ENCODE results near the gene WWOX.

The WWOX gene

DNA sequence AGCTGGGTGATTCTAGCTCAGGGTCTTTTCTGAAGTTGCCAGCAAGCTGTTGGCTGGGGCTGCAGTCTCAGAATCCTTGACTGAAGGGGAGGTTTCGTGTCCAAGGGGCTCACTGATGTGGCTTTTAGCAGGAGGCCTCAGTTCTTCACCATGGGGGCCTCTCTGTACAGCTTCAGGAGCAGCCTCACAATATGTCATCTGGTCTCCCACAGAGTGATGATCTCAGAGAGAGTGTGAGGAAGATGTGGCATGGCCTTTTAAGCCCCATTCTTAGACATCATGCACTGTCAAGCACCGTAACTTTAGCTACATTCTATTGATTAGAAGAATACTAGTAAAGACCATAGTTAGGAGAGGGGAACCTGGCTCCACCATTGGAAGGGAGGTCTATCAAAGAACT, 732.6 kb downstream of the WWOX start:
- no peaks in the 10 kb centered on the region for H3K4me1 ChIP-seq (ENCODE audit: control insufficient read depth in 1 of 2, insufficient read depth in 1 of 2, low read depth in 1 of 2, low read length in 1 of 2)
- H3K27me3 ChIP-seq = no peaks in the 10 kb centered on the region
- H3K9me3 ChIP-seq = no peaks in the 10 kb centered on the region
- TF ChIP-seq, protein P1, sequence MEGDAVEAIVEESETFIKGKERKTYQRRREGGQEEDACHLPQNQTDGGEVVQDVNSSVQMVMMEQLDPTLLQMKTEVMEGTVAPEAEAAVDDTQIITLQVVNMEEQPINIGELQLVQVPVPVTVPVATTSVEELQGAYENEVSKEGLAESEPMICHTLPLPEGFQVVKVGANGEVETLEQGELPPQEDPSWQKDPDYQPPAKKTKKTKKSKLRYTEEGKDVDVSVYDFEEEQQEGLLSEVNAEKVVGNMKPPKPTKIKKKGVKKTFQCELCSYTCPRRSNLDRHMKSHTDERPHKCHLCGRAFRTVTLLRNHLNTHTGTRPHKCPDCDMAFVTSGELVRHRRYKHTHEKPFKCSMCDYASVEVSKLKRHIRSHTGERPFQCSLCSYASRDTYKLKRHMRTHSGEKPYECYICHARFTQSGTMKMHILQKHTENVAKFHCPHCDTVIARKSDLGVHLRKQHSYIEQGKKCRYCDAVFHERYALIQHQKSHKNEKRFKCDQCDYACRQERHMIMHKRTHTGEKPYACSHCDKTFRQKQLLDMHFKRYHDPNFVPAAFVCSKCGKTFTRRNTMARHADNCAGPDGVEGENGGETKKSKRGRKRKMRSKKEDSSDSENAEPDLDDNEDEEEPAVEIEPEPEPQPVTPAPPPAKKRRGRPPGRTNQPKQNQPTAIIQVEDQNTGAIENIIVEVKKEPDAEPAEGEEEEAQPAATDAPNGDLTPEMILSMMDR (IDR thresholded peaks at IDR 0.05) = no peak
- H3K36me3 ChIP-seq = no peaks in the 10 kb centered on the region
- no peak overlapping the region for H3K4me3 ChIP-seq (ENCODE audit: low read depth in 1 of 2, low read length in 1 of 2)
- H3K27ac ChIP-seq = no peak overlapping the region

DNA sequence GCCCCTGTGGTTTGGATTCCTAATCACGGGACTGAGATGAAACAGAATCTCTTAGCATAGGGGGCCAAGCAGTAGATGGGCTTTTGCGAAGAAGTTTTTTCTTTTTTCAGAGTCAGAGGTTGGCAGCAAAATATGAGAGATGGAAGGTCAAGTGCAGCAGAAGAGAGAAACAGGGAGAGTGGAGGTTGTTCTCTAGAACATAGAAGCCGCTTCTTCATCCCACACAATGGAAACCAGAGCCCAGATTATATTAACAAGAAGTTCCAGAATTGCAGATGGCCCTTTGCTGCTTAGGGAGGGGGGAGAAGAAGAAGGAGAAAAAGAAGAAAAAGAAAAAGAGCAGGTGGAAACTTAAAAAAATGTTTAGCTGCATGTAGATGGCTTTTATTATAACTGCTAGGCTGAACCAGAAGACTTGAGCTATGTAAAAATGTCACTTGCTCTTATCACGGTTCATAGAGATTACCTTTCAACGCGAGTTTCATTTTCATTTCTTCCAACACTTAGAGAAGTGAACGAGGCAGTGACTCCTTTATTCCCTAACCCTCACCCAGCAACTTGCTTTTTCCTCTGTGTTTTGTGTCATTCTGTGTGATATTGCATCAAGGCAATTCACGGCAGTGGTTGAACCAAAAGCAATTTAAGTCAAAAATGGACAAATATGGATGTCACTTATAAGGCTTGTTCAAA, 737.5 kb downstream of the WWOX start:
- TF ChIP-seq, protein P1 (IDR thresholded peaks at IDR 0.05) = no peak
- no peaks in the 10 kb centered on the region for H3K27me3 ChIP-seq
- no peaks in the 10 kb centered on the region for H3K4me1 ChIP-seq (ENCODE audit: control insufficient read depth in 1 of 2, insufficient read depth in 1 of 2, low read depth in 1 of 2, low read length in 1 of 2)
- H3K9me3 ChIP-seq = no peaks in the 10 kb centered on the region
- no peaks in the 10 kb centered on the region for H3K36me3 ChIP-seq
- H3K4me3 ChIP-seq (ENCODE audit: low read depth in 1 of 2, low read length in 1 of 2) = no peak overlapping the region
- no peak overlapping the region for H3K27ac ChIP-seq

DNA sequence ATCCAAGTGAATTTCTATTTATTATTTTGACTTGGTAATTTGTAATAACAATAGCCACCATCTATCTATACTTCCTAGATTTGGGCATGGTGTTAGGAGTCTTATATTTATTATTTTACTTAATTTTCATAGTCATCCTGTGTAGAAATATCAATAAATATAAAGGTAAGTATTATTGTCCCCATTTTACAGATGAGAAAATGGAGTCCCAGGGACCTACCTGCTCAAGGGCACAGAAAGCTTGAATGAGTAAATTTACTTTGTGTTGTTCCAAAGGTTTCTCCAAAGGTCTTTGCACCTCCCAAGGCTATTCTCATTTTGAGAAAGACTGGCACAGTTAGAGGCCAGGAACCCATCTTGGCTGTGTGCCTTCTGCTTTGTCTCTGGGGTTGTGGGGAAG, 738.3 kb downstream of the WWOX start:
- TF ChIP-seq, protein P1 (IDR thresholded peaks at IDR 0.05) = no peak
- no peak overlapping the region for H3K4me3 ChIP-seq (ENCODE audit: low read depth in 1 of 2, low read length in 1 of 2)
- no peaks in the 10 kb centered on the region for H3K9me3 ChIP-seq
- H3K4me1 ChIP-seq (ENCODE audit: control insufficient read depth in 1 of 2, insufficient read depth in 1 of 2, low read depth in 1 of 2, low read length in 1 of 2) = no peaks in the 10 kb centered on the region
- no peaks in the 10 kb centered on the region for H3K36me3 ChIP-seq
- H3K27me3 ChIP-seq = no peaks in the 10 kb centered on the region
- H3K27ac ChIP-seq = no peak overlapping the region

DNA sequence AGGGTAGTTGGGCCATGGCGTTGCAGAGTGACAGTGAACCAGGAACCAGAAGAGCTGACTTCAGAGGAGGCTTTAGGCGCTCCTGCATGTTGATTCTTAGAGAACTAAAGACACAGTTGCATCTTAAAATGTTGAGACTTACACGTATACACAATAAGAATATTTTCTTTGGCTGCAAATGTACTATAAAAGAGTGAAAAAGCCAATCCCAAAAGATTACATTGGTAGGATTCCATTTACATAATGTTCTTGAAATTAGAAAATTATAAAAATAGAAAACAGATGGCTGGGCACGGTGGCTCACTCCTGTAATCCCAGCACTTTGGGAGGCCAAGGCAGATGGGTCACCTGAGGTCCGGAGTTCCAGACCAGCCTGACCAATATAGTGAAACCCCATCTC, 738.8 kb downstream of the WWOX start:
- TF ChIP-seq, protein P1 (IDR thresholded peaks at IDR 0.05) = no peak
- Histone ChIP-seq H3K4me3 (ENCODE audit: low read depth in 1 of 2, low read length in 1 of 2) (no peak overlapping the region), H3K27ac (no peak overlapping the region), H3K36me3 (no peaks in the 10 kb centered on the region), H3K27me3 (no peaks in the 10 kb centered on the region), H3K4me1 (ENCODE audit: control insufficient read depth in 1 of 2, insufficient read depth in 1 of 2, low read depth in 1 of 2, low read length in 1 of 2) (no peaks in the 10 kb centered on the region), H3K9me3 (no peaks in the 10 kb centered on the region)

DNA sequence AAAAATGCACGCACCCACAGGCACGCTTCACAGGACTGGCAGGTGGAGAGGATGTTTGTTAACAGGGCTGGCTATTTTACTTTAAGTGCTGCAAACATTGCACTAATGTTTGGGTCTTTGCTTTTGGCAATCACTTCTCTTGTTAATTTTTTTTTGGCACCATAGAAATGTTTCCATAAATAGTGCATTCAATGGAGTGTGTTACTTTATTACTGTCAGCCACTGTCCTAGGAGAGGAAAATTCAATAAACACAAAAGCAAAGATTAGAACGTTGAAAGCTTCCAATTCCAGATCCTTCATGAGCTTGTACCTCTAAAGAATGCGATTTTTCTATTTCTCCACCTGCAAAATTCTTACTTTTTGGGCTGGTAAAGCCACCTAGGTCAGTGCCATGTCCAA, 743.5 kb downstream of the WWOX start:
- no peak overlapping the region for H3K4me3 ChIP-seq (ENCODE audit: low read depth in 1 of 2, low read length in 1 of 2)
- H3K27me3 ChIP-seq = no peaks in the 10 kb centered on the region
- no peak overlapping the region for H3K27ac ChIP-seq
- H3K9me3 ChIP-seq = no peaks in the 10 kb centered on the region
- TF ChIP-seq, protein P1 (IDR thresholded peaks at IDR 0.05) = no peak
- H3K4me1 ChIP-seq (ENCODE audit: control insufficient read depth in 1 of 2, insufficient read depth in 1 of 2, low read depth in 1 of 2, low read length in 1 of 2) = no peaks in the 10 kb centered on the region
- H3K36me3 ChIP-seq = no peaks in the 10 kb centered on the region
